Stimulated activated CD8-positive, alpha-beta memory T cell treated with anti-CD3 and anti-CD28 coated beads, Interleukin-12 subunit alpha, Interleukin-12 subunit beta, amount 100 ng/mL, for 4 hours (primary cell): ENCODE results near the gene SHLD1.

Experiments used
- DNase-seq: peaks from one replicate; pipeline ENCODE4 v3.0.0-alpha.2; 2020; ENCODE audit warnings: low read depth

The SHLD1 gene

GRCh38 chr20:5821627-5822215 lies 71.5 kb downstream of the SHLD1 start:
- no peak for DNase-seq

GRCh38 chr20:5822569-5822968 lies 72.4 kb downstream of the SHLD1 start:
- no peak for DNase-seq

GRCh38 chr20:5825130-5825719 lies 75.0 kb downstream of the SHLD1 start:
- DNase-seq, result no peak

- no peak for DNase-seq
These were observed 77.1 kb downstream of the SHLD1 start for GRCh38 chr20:5827098-5827853.

GRCh38 chr20:5827861-5828260 lies 77.7 kb downstream of the SHLD1 start:
- no peak for DNase-seq

- no peak for DNase-seq
These were observed 79.1 kb downstream of the SHLD1 start for GRCh38 chr20:5829241-5829809.

- DNase-seq, result no peak
These were observed 81.5 kb downstream of the SHLD1 start for GRCh38 chr20:5831539-5832237.

GRCh38 chr20:5833309-5833941 lies 83.2 kb downstream of the SHLD1 start:
- DNase-seq, result no peak

GRCh38 chr20:5834436-5835005 lies 84.3 kb downstream of the SHLD1 start:
- no peak for DNase-seq

- DNase-seq, result no peak
These were observed 85.2 kb downstream of the SHLD1 start for GRCh38 chr20:5835321-5835821.

- DNase-seq, result no peak
These were observed 85.7 kb downstream of the SHLD1 start for GRCh38 chr20:5835871-5836270.

- no peak for DNase-seq
These were observed 86.4 kb downstream of the SHLD1 start for GRCh38 chr20:5836569-5836968.

GRCh38 chr20:5840411-5841002 lies 90.3 kb downstream of the SHLD1 start:
- no peak for DNase-seq

- no peak for DNase-seq
These were observed 91.3 kb downstream of the SHLD1 start for GRCh38 chr20:5841522-5841921.

GRCh38 chr20:5842465-5842864 lies 92.3 kb downstream of the SHLD1 start:
- DNase-seq, result no peak

GRCh38 chr20:5843054-5843592 lies 92.9 kb downstream of the SHLD1 start:
- no peak for DNase-seq

GRCh38 chr20:5844063-5844681 lies 94.0 kb downstream of the SHLD1 start:
- DNase-seq, result peak; percentile 21

- DNase-seq, result no peak
These were observed 95.7 kb downstream of the SHLD1 start for GRCh38 chr20:5845681-5846615.
